HG03039 (cell line): Measurements from ENCODE around the gene GNAS.
"Not testable (repeated sequence)": the region's sequence is repeated elsewhere in the genome, so short reads cannot be mapped to it uniquely, and the experiment has no call there.

ENCODE experiments used
- ATAC-seq: cut with Tn5 transposase; IDR thresholded peaks from one replicate; pipeline ENCODE4 v1.9.1; 2021; ENCODE audit warnings: mild to moderate bottlenecking, moderate library complexity; ENCODE audit not compliant: unreplicated experiment

The GNAS gene

DNA sequence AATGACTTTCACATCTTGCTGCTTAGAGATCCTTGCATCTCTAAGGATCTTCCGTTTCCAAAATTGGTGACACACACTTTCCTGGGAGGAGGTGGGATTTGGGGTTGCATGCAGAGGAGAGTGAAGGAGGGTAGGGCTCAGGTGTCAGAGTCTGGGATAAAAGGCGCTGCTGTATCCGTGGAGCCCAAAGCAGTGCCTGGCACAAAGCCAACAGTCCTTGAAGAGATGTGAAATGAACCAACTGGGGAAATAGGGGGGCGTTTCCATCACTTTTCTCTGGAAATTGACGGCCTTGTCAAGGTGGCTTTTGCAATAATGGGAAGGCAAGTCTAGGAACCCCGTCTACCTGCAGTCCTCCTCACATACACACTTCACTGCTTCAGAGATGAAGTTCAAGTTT is 69.0 kb downstream of the GNAS start:
- ATAC-seq, result no peak

DNA sequence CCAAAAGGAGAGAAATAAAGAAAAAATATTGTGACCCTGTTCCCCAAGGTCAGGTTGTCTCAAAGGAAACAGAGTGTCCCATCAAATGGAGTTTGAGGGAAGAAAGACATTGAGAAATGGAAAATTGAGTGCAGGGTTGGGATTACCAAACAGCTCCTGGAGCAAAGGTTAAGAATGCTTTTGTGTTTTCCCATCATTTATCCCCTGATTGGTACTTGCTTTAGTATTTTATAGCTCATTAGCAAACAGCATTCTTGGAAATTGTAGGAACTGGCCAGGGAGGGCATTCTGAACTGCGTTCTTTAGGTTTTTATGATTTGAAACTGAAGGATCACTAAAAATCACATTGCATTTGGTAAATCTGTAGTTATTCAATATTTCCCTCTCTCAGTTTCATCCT is 69.5 kb downstream of the GNAS start:
- no peak for ATAC-seq

DNA sequence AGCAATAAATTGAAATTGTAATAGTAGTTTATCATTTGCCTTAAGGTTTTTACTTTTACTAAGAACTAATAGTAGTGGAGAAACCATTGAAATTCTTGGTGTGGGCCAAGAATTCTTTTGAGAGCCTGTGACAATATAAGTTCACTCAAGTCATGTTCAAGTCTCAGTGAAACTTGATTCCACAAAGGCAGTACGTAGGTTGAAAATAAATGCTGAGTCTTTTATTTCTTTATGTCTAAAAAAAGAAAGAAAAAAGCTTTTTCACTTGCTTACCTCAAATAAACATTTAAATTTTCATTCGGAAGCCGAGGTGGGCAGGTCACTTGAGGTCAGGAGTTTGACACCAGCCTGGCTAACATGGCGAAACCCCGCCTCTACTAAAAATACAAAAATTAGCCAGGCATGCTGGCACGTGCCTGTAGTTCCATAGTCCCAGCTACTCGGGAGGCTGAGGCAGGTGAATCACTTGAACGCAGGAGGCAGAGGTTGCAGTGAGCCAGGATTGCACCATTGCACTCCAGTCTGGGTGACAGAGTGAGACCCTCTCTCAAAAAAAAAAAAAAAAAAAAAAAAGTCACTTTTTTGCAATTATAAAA is 70.7 kb downstream of the GNAS start:
- ATAC-seq, result no peak

DNA sequence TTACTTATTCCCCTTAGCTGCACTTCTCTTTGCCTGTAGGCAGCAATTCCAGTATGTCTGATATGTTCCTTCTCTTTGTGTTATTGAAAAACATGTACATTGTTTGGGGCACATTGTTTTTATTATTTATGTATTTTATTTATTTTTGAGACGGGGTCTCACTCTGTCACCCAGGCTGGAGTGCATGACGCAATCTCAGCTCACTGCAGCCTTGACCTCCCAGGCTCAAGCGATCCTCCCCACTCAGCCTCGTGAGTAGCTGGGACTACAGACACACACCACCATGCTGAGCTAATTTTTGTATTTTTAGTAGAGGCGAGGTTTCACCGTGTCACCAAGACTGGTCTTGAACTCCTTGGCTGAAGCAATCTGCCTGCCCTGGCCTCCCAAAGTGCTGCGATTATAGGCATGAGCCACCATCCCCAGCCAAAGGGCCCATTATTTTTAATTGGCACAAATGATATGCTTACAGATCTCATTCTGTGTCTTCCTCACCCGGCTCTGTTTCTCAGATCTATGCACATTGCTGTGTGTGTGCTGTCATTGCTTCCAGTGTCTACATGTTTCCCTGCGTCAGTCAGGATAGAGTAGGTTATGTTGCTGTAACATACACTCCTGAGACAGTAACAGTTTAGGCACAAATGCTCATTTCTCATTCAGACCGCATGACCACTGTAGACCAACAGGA is 74.4 kb downstream of the GNAS start:
- no peak for ATAC-seq

DNA sequence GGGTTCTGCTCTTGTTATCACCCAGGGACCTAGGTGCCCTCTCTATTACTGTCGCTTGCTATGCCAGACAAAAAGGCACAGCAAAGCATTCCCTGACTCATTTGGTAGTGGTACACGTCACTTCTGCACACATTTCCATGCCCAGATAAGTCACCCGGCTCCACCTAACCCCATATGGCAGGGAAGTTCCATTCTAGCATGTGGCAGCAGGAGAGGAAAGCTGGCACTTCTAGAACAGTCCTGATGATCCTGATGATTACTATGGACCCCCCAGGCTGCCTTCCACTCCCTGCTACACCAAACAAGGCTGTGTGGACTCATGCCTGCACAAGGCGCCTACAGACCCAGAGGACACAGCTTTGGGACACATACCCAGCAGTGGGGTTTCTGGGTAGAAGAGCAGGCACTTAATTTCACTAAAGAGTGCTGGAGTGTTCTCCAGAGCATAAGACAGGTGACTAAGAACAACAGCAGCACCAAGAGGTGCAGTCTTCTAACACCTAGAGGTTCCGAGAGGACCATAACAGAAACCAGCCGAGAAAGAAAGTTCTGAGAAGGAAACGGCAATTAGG is 75.1 kb downstream of the GNAS start:
- ATAC-seq, result no peak

DNA sequence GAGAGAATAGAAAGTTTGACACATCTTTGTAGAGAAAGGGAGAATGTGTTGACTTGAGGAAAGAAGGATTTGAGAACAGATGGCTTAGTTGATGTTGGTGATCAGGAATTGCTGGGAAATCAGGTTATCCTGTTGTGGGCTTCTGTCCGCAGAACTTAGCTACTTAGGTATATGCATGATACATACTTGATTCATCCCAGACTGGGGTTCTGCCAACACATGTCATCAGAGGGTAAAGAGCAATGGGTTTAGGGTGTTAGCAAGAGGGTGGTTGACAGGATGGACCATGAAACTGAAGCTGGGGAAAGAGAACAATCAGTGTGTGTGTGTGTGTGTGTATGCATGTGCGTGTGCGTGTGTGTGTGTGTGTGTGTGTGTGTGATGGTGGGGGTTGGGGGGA is 78.0 kb downstream of the GNAS start:
- no peak for ATAC-seq

DNA sequence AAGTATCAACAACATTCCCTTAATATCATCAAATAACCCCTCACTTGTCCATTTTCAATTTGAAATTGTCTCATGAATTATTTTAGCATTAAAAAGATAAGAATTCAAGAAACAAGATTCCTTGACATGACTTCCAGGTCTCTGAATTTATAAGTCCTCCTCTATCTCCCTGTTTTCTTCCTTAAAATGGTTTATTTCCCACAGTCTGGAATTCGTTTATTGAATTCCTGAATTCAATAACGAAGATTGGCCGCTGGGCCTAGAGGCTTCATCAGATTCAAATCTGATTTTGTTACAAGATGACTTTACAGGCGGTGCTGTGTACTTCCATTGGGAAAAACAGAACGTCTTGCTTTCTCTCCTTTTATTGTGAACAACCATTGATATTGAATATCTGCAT is 79.7 kb downstream of the GNAS start:
- ATAC-seq, result no peak

DNA sequence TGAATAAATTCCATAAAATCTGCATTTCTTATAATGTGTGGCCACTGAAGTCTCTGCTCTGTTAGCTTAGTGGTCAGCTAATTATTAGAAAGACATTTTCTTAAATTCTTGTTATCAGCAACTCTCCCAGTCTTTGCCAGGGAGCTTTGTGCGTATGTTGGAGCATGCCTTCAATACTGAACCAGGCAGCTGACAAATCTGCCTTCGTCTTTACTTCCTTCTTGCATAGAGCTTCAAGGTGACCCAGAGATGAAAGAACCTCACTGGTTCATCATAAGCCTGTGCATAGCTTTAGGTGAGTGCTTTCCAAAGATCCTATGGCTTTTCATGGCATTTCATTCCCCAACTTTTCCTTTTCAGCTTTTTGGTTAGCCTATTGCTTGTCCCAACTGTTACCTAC is 85.6 kb downstream of the GNAS start:
- ATAC-seq, result no peak

DNA sequence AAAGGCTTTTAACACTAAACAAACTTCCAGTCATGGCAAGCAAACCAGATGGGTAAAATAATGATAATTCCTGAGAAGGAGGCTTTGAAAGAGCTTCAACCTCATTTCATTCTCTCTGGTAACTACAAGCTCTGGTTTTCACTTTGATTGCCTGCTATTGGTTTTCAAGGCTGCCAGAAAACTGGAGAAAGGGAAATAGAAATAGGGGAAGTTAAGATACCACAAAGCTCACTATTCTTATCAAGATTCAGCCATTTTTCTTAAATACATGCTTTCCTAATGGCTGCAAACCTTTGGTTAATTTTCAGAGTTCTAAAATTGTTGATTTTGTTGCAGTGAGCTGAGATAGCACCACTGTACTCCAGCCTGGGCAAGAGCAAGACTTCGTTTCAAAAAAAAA is 86.0 kb downstream of the GNAS start:
- no peak for ATAC-seq

DNA sequence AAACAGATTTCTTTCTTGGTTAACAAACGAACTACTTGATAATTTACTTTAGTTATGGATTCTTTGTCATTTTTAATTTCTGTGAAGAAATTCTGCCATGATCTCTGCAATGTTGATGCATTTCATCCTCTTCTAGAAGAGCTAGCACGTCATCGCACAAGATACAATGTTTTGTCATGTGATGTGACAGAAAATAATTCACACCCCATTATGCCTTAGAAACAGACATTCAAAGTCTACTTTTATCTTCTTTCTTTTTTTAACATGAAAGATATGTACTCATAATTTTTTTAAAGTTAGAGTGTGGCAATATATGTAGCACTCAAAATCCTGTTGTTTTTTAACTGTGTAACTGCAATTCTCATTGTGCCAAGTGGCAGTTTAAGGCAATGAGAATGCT is 89.0 kb downstream of the GNAS start:
- no peak for ATAC-seq

DNA sequence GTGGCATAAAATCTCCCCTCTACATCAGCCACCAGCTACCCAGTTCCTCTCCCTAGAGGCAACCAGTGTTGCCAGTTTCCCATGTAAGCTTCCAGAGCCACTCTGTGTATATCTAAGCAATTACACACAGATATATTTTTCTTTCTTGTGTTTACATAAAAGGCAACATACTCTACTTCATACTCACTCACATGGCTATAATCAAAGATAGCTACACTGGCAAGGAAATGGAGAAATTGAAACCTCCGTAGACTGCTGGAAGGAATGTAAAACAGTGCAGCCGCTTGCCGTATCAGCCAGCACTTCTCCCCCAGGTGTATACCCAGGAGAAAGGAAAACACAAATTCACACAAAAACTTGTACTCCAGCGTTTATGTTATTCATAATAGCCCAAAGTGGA is 90.0 kb downstream of the GNAS start:
- no peak for ATAC-seq

DNA sequence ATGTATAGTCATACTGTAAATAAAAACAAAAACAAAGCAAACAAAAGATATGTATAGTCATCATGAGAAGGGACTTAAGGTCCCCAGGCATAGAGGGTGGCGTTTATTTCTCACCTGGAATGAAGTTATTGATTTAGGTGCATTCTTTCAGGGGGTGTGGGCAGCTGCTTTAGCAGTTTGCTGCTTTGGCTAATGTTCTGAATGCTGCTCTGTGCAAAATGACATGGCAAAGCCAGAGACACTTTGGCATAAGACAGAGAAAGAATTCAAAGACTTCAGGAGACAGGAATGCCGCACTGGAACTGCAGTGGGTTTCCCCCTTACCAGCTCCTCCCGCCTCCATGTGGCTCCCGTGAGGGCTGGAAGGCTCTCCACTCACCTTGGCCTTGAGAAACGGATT is 92.1 kb downstream of the GNAS start:
- ATAC-seq, result no peak

DNA sequence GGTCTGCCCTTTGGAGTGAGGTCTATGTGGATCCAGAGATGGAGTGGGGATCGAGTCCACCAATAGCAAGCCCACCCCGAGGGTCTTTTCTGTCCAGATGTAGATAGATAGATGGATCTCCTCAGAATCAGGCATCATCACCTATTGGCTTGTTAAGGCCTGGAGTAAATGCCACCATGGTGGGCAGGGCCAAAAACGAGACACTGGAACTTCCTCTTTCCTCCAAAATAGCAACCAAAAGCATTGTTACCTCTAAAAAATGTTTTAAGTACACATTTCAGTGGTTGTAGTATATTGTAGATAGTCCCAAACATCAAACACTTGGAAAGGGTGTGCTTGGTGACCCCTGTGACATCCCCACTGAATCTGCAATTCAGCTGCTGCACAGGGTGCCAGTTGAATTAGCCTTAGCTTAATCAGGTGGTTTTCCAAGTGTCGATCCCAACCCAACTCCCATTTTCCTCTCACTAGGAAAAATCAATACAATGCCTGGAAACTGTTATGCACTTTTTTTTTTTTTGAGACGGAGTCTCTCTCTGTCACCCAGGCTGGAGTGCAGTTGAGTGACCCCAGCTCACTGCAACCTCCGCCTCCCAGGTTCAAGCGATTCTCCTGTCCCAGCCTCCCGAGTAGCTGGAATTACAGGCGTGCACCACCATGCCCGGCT is 93.6 kb downstream of the GNAS start:
- no peak for ATAC-seq

DNA sequence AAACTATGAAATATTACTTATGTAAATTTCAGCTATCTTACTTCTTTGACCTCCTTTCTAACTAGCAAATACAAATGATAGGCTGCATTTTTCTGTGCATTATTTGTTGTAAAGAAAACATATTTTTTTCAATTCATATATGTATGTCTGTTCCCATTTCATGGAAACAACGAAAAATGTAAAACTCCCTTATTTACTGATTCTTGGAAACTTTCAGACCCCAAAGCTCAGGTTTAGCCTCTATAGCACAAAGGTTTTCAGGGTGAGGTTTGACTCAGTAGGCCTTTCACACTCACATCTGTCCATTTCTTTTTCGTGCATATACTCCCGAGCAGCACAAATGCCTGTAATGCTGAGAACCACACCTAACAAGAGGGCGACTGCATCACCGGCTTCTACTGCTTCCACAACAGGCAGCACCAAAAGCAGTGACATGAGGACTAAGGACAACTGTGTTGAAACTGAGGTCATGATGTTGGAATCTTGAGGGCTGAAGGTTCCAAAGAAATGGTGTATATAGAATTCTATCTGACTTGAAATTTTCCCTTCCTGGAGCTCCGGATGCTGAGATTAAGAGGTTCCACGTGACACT is 95.4 kb downstream of the GNAS start:
- not testable (repeated sequence) for ATAC-seq

DNA sequence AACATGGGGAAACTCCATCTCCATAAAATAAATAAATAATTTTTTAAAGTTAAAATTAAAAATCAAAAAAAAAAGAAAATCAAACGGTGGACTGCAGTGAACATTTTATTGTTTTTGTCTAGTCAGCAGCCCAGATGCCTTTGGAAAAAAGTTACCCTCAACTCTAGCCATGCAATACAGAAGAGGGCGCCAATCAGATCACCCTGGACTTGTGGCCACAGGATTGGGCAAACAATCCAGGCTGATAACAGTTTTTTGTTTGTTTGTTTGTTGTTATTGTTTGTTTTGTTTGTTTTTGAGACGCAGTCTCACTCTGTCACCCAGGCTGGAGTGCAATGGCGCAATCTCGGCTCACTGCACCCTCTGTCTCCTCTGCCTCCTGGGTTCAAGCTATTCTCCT is 98.1 kb downstream of the GNAS start:
- no peak for ATAC-seq

DNA sequence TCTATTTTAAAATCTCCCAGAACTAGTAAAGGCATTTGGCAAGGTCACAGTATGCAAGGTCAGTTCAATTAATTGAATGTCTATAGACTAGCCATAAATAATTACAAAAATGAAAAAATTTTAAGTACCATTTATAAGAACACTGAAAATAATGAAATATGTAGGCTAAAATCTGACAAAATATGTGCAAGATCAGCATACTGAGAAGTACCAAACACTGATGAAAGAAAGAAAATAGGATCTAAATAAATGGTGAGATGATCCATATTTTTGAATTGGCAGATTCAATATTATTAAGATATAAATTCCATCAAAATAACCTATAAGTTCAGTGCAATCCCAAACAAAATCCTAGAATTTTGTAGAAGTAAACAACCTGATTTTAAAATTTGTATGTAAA is 100.5 kb downstream of the GNAS start:
- no peak for ATAC-seq

DNA sequence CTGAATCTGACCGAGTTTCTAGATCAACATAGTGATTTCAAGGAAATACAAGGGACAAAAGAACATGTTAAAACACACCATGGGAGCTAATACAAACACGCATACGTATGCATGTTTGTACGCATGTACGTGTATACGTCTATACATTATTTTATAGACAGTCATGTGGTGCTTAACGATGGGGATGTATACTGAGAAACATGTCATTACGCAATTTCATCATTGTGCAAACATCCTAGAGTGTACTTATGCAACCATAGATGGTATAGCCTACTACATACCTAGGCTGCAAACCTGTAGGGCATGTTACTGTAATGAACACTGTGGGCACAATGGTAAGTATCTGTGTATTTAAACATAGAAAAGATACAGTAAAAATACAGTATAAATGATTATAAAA is 103.6 kb downstream of the GNAS start:
- no peak for ATAC-seq

DNA sequence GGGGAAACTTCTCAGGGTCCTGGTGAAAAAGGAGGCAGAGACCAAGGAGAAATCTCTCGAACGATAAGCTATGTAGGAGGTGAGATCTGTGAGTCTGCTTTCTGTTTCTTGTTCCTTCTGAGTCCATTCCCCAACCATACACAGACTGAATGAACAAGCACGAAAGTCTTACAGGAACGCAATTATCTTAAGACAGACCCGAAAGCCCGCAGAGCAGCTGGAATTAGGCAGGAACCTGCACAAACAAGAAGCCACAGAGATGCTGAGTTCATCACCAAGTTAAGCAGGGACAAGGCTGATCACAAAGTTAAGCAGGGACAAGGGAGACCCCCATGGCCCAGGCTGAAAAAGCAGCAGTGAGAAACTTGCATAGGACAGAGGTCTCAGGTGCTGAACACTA is 107.1 kb downstream of the GNAS start:
- no peak for ATAC-seq
